HCT116 (cell line): Measurements from ENCODE around the gene MINDY3. TPM values are rescaled to one million over a fixed set of nuclear protein-coding genes. Genes with fewer than 3 reads are reported as not detected.

Source experiments
- ATAC-seq: fragments of 200-7000 bp; cut with Tn5 transposase; 2 replicates; pipeline ENCODE4 v1.9.1; 2020; ENCODE audit warnings: mild to moderate bottlenecking, moderate library complexity
- BruUV-seq: library from RNA; stranded (reverse); fragments of 400-500 nt; replicated peaks from 2 replicates; lab custom pipeline; 2021; lab: Mats Ljungman, UMichigan
- CTCF ChIA-PET: fragments of 300-600 bp; sonication (Branson Sonifier 250); formaldehyde crosslinking; loops from one replicate; lab custom pipeline; 2021; ENCODE audit warnings: antibody characterized with exemption; lab: Charles Lee
- POLR2A ChIA-PET: fragments of 300-600, 350-600 bp; sonication (Branson Sonifier 250); formaldehyde crosslinking; loops from one replicate; lab custom pipeline; 2021; ENCODE audit warnings: antibody characterized with exemption; lab: Charles Lee
- RAD21 ChIA-PET, 2 experiments: fragments of 300-600 bp; sonication (Branson Sonifier 250); formaldehyde crosslinking; loops; one replicate each; lab custom pipeline; 2023; ENCODE audit warnings: low total read pairs in 2 of 2; ENCODE audit not compliant: uncharacterized antibody in 2 of 2, unreplicated experiment in 2 of 2, low non-redundant PET in 1 of 2; lab: Charles Lee
- DNase-seq: peaks from one replicate; pipeline ENCODE4 v3.0.0-alpha.2; 2010; ENCODE audit warnings: low read depth, low spot score
- H2AFZ ChIP-seq: fragments of 200-600 bp; shearing (Covaris generic), sonication (generic); 2 replicates; pipeline ENCODE4 v1.6.1; 2017; ENCODE audit warnings: low read depth, mixed run types, mixed read lengths, antibody characterized with exemption, low read length; ENCODE audit not compliant: poor library complexity, severe bottlenecking
- H3K27ac ChIP-seq: 2 replicates; pipeline ENCODE4 v1.5.1; 2012; ENCODE audit warnings: low read depth, low read length
- H3K27me3 ChIP-seq: fragments of 200-600 bp; sonication (generic); 2 replicates; pipeline ENCODE4 v1.6.1; 2016; ENCODE audit warnings: mixed run types, low read length, mixed read lengths; ENCODE audit not compliant: insufficient read depth
- H3K36me3 ChIP-seq, 2 experiments: fragments of 200-500 bp in 1 of 2; fragments of 200-600 bp in 1 of 2; sonication (Bioruptor generic) in 1 of 2; sonication (generic) in 1 of 2; 2 replicates each; pipeline versions ENCODE4 v1.5.1 to v1.6.1; 2014 to 2016; ENCODE audit warnings: low read length in 2 of 2, inconsistent platforms in 1 of 2, mixed read lengths in 1 of 2, mixed run types in 1 of 2; ENCODE audit not compliant: insufficient read depth in 2 of 2, control insufficient read depth in 1 of 2
- H3K4me1 ChIP-seq, 2 experiments: fragments of 200-600 bp in 1 of 2; sonication (generic) in 1 of 2; 2 replicates each; pipeline versions ENCODE4 v1.5.1 to v1.6.1; 2012 to 2017; ENCODE audit warnings: low read length in 2 of 2, inconsistent platforms in 1 of 2, mild to moderate bottlenecking in 1 of 2, mixed read lengths in 1 of 2, mixed run types in 1 of 2, moderate library complexity in 1 of 2; ENCODE audit not compliant: insufficient read depth in 2 of 2, control insufficient read depth in 1 of 2
- H3K4me2 ChIP-seq: fragments of 200-600 bp; sonication (generic); 2 replicates; pipeline ENCODE4 v1.6.1; 2017; ENCODE audit warnings: mixed run types, low read length, mixed read lengths
- H3K4me3 ChIP-seq, 2 experiments: fragments of 200-600 bp in 1 of 2; sonication (generic) in 1 of 2; replicated peaks in 1 of 2; 2 replicates each; pipeline ENCODE4 v1.5.1; 2011 to 2016; ENCODE audit warnings: low read length in 2 of 2, control low read depth in 1 of 2, low read depth in 1 of 2, mild to moderate bottlenecking in 1 of 2, mixed read lengths in 1 of 2, mixed run types in 1 of 2
- H3K79me2 ChIP-seq: fragments of 200-600 bp; sonication (generic); 2 replicates; pipeline ENCODE4 v1.6.1; 2017; ENCODE audit warnings: mild to moderate bottlenecking, mixed run types, low read length, moderate library complexity, mixed read lengths; ENCODE audit not compliant: insufficient read depth
- H3K9ac ChIP-seq: fragments of 200-600 bp; sonication (generic); 2 replicates; pipeline ENCODE4 v1.6.1; 2016; ENCODE audit warnings: low read length, mixed read lengths
- H3K9me2 ChIP-seq: fragments of 200-600 bp; sonication (generic), shearing (Covaris generic); 2 replicates; pipeline ENCODE4 v1.6.1; 2017; ENCODE audit warnings: mixed run types, mild to moderate bottlenecking, moderate library complexity; ENCODE audit not compliant: insufficient read depth
- H3K9me3 ChIP-seq, 2 experiments: fragments of 200-500 bp in 1 of 2; fragments of 200-600 bp in 1 of 2; sonication (Bioruptor generic) in 1 of 2; sonication (generic) in 1 of 2; 2 replicates each; pipeline ENCODE4 v1.6.1; 2014 to 2017; ENCODE audit warnings: low read length in 2 of 2, mixed read lengths in 2 of 2, inconsistent platforms in 1 of 2, low read depth in 1 of 2, mild to moderate bottlenecking in 1 of 2, mixed run types in 1 of 2, moderate library complexity in 1 of 2; ENCODE audit not compliant: control insufficient read depth in 1 of 2, insufficient read depth in 1 of 2
- H4K20me1 ChIP-seq: fragments of 200-600 bp; sonication (generic), shearing (Covaris generic); 2 replicates; pipeline ENCODE4 v1.6.1; 2017; ENCODE audit warnings: mixed run types, mild to moderate bottlenecking, moderate library complexity; ENCODE audit not compliant: insufficient read depth
- CBX3 ChIP-seq: IDR thresholded peaks from 2 replicates; pipeline ENCODE4 v1.6.1; 2012; ENCODE audit warnings: low read depth
- CEBPB ChIP-seq: IDR thresholded peaks from 2 replicates; pipeline ENCODE4 v1.6.1; 2012; ENCODE audit warnings: low read depth
- EGR1 ChIP-seq: IDR thresholded peaks from 2 replicates; pipeline ENCODE4 v1.6.1; 2012; ENCODE audit warnings: low read depth
- EZH2 ChIP-seq: fragments of 200-600 bp; sonication (generic); IDR thresholded peaks from 2 replicates; pipeline ENCODE4 v1.6.1; 2017; ENCODE audit warnings: antibody characterized with exemption, mixed run types
- EZH2phosphoT487 ChIP-seq: fragments of 200-600 bp; IDR thresholded peaks from 2 replicates; pipeline ENCODE4 v1.6.1; 2018; ENCODE audit warnings: antibody characterized with exemption, borderline replicate concordance
- FOSL1 ChIP-seq: IDR thresholded peaks from 2 replicates; pipeline ENCODE4 v1.6.1; 2012; ENCODE audit warnings: low read depth
- MAX ChIP-seq: IDR thresholded peaks from 2 replicates; pipeline ENCODE4 v1.6.1; 2012
- POLR2A ChIP-seq: IDR thresholded peaks from 2 replicates; pipeline ENCODE4 v1.7.0; 2011; ENCODE audit warnings: borderline replicate concordance; ENCODE audit not compliant: insufficient read depth, insufficient read length; ENCODE audit errors: extremely low read depth
- RAD21 ChIP-seq: IDR thresholded peaks from 2 replicates; pipeline ENCODE4 v1.6.1; 2012; ENCODE audit warnings: low read depth, mild to moderate bottlenecking
- SP1 ChIP-seq: IDR thresholded peaks from 2 replicates; pipeline ENCODE4 v1.6.1; 2012; ENCODE audit warnings: low read depth
- TCF7L2 ChIP-seq: IDR thresholded peaks from 2 replicates; pipeline ENCODE4 v1.7.0; 2011; ENCODE audit warnings: borderline replicate concordance, inconsistent platforms; ENCODE audit not compliant: insufficient read depth, insufficient read length; ENCODE audit errors: extremely low read depth
- ZBTB33 ChIP-seq: IDR thresholded peaks from 2 replicates; pipeline ENCODE4 v1.6.1; 2011; ENCODE audit warnings: mild to moderate bottlenecking, low read length, moderate library complexity; ENCODE audit not compliant: insufficient replicate concordance; ENCODE audit errors: extremely low read depth
- ZFX ChIP-seq: fragments of 450-650 bp; IDR thresholded peaks from 2 replicates; pipeline ENCODE4 v1.6.1; 2017
- ZNF274 ChIP-seq: fragments of 200-500 bp; sonication (Bioruptor generic); IDR thresholded peaks from 2 replicates; pipeline ENCODE4 v1.6.1; 2014; ENCODE audit warnings: mild to moderate bottlenecking, low read depth, low read length, inconsistent platforms
- intact Hi-C: fragments of 100-400 bp; cut with micrococcal nuclease; formaldehyde crosslinking; loops from 2 replicates; pipeline ENCODE4 v1.10.0; 2022
- total RNA-seq: library from RNA; stranded (reverse); gene quantifications from one replicate; pipeline ENCODE4 v1.2.1, GENCODE V29; 2021; ENCODE audit not compliant: unreplicated experiment

Gene MINDY3
- total RNA-seq, 1 experiment from 2014 or later, result 15.5 TPM

- ATAC-seq (no peak), DNase-seq (no peak)
- Histone ChIP-seq H3K9ac (no peak overlapping the region), H2AFZ (no peak overlapping the region), H3K9me3 (no peaks in the 10 kb centered on the region), H3K36me3 (no peaks in the 10 kb centered on the region), H3K27me3 (no peaks in the 10 kb centered on the region), H3K4me1 (no peaks in the 10 kb centered on the region), H4K20me1 (no peaks in the 10 kb centered on the region), H3K4me3 (no peak overlapping the region), H3K79me2 (no peaks in the 10 kb centered on the region), H3K4me2 (no peak overlapping the region), H3K9me2 (no peaks in the 10 kb centered on the region), H3K27ac (no peak overlapping the region)
- POLR2A ChIA-PET, result no interaction called here
- RAD21 ChIA-PET, result no interaction called here
- no TSS peak for BruUV-seq
- CTCF ChIA-PET, result no interaction called here
- intact Hi-C loops, result no loop called here
- TF ChIP-seq CEBPB (no peak), RAD21 (no peak), SP1 (no peak), MAX (no peak), EZH2phosphoT487 (no peak), TCF7L2 (no peak), CBX3 (no peak), FOSL1 (no peak), ZBTB33 (no peak), EZH2 (no peak), ZFX (no peak), EGR1 (no peak), POLR2A (no peak), ZNF274 (no peak)
These were observed 46.9 kb downstream of the MINDY3 start for GRCh38 chr10:15813415-15813814.
